Motor neuron (in vitro differentiated cells): ENCODE data around the gene NME2. TPM values are rescaled to one million over a fixed set of nuclear protein-coding genes. Genes with fewer than 3 reads are reported as not detected.
A peak's percentile ranks its signal among the peaks of the same experiment; 100 is the strongest.

Source experiments
- ATAC-seq, 8 experiments: fragments of 200-7000 bp; cut with Tn5 transposase; replicated peaks in 6 of 8; 2 replicates each; pipeline ENCODE4 v1.8.0; 2021; ENCODE audit warnings: mild to moderate bottlenecking in 8 of 8, moderate library complexity in 8 of 8
- H3K27ac ChIP-seq, 2 donors: fragments of 250-450 bp; sonication (Bioruptor Pico); 2 replicates each; pipeline ENCODE4 v1.9.0; 2021; ENCODE audit warnings: antibody characterized with exemption in 2 of 2, mild to moderate bottlenecking in 2 of 2, moderate library complexity in 1 of 2
- H3K4me1 ChIP-seq, 2 donors: fragments of 250-450 bp; sonication (Bioruptor Pico); replicated peaks in 1 of 2; 2 replicates each; pipeline ENCODE4 v1.6.1; 2021; ENCODE audit warnings: antibody characterized with exemption in 2 of 2, mild to moderate bottlenecking in 2 of 2, moderate library complexity in 1 of 2
- H3K4me3 ChIP-seq, 5 donors: fragments of 250-450 bp; sonication (Bioruptor Pico); 2 replicates each; pipeline ENCODE4 v1.9.0; 2021; ENCODE audit warnings: antibody characterized with exemption in 5 of 5, mild to moderate bottlenecking in 5 of 5, moderate library complexity in 4 of 5
- WGBS, 10 experiments: fragments of 450-650 bp; shearing (Covaris generic); methylation state at CpG; one replicate each; pipeline ENCODE4 v1.0.0; 2022; 5-methylcytosine and 5-hydroxymethylcytosine counted together
- in situ Hi-C, 9 experiments: fragments of 400-800 bp; cut with MboI; loops; one replicate each; pipeline ENCODE4 v1.15.0; 2021; ENCODE audit warnings: low sequenced_read_pairs in 9 of 9, low pct_unique_long_range_greater_than_20kb in 2 of 9; ENCODE audit not compliant: unreplicated experiment in 9 of 9
- total RNA-seq, 8 experiments: library from RNA; unstranded; fragments of 300-600 nt; gene quantifications; 2 replicates each; pipeline versions ENCODE4 v1.2.3 to v1.2.4, GENCODE V29; 2022

The NME2 gene
- total RNA-seq, 8 experiments from 2014 or later, result 352 to 700 (median 505) TPM

- 0 to 92% (median 83%) methylated on average over 1 to 2 of the region's 2 CpGs; no CpG with 5 or more reads in 3 of the 10 experiments for WGBS, 10 experiments
- H3K27ac ChIP-seq, result no peak overlapping the region
- ATAC-seq, result no peak
- in situ Hi-C loops, result no loop called here
- H3K4me3 ChIP-seq, result no peak overlapping the region
- peaks cover 0 to 3% of the 10 kb centered on the region in 2 donors for H3K4me1 ChIP-seq
Measured at GRCh38 chr17:51133365-51133764, 32.8 kb upstream of the NME2 start.

DNA sequence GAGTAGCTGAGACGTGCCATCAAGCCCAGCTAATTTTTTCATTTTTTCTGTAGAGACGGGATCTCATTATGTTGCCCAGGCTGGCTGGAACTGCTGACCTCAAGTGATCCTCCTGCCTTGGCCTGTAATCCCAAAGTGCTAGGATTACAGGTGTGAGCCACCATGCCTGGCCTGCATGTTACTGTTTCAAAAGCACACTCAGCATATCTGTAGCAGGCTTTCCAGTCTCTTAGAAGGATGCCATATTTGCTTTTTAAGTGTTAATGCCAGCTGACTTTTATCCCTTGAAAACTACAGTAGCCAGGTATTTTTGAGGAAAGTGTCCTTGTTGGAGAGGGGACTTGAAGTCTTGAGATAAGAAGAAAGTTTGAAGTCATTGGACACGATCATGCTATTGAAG, 30.3 kb upstream of the NME2 start:
- WGBS, 10 experiments, result 67 to 100% (median 92%) methylated on average over 1 to 3 of the region's 3 CpGs
- peaks cover 0 to 3% of the 10 kb centered on the region in 2 donors for H3K4me1 ChIP-seq
- in situ Hi-C loops, result no loop called here
- H3K4me3 ChIP-seq, result no peak overlapping the region
- H3K27ac ChIP-seq, result no peak overlapping the region
- ATAC-seq, result no peak

GRCh38 chr17:51142597-51142996, 23.6 kb upstream of the NME2 start:
- Histone ChIP-seq H3K4me3 (no peak overlapping the region), H3K4me1 (peaks cover 17 to 20% of the 10 kb centered on the region in 2 donors), H3K27ac (peak overlapping the region in 1 of 2 donors; percentile 30)
- in situ Hi-C loops, result no loop called here
- WGBS, 10 experiments, result 45 to 100% (median 85%) methylated on average over 1 to 2 of the region's 2 CpGs; no CpG with 5 or more reads in 2 of the 10 experiments
- peak in 1 of 8 experiments; percentile 67 for ATAC-seq

GRCh38 chr17:51144266-51145022, 21.8 kb upstream of the NME2 start:
- in situ Hi-C loops, result no loop called here
- H3K4me1 ChIP-seq, result peaks cover 17 to 20% of the 10 kb centered on the region in 2 donors
- H3K4me3 ChIP-seq, result no peak overlapping the region
- 0 to 51% (median 46%) methylated on average over 1 to 5 of the region's 6 CpGs; no CpG with 5 or more reads in 2 of the 10 experiments for WGBS, 10 experiments
- ATAC-seq, result peak in 6 of 8 experiments; percentile 58 to 95 (median 86)
- H3K27ac ChIP-seq, result peak overlapping the region in 1 of 2 donors; percentile 72

DNA sequence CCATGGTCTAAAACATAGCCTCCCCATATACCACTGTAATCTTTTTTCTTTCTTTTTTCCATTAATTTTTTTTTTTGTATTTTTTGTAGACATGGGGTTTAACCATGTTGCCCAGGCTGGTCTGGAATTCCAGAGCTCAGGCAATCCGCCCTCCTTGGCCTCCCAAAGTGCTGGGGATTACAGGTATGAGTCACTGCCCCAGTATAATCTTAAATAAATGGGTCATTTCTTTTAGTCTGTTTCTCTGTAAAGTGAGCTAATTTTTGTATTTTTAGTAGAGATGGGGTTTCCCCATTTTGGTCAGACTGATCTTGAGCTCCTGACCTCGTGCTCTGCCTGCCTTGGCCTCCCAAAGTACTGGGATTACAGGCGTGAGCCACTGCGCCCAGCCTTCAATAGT, 18.6 kb upstream of the NME2 start:
- H3K4me1 ChIP-seq, result peaks cover 15 to 18% of the 10 kb centered on the region in 2 donors
- H3K27ac ChIP-seq, result no peak overlapping the region
- peak in 1 of 8 experiments; percentile 6 for ATAC-seq
- in situ Hi-C loops, result no loop called here
- no peak overlapping the region for H3K4me3 ChIP-seq
- WGBS, 10 experiments, result 25 to 79% (median 60%) methylated on average over 1 to 4 of the region's 4 CpGs; no CpG with 5 or more reads in 2 of the 10 experiments

DNA sequence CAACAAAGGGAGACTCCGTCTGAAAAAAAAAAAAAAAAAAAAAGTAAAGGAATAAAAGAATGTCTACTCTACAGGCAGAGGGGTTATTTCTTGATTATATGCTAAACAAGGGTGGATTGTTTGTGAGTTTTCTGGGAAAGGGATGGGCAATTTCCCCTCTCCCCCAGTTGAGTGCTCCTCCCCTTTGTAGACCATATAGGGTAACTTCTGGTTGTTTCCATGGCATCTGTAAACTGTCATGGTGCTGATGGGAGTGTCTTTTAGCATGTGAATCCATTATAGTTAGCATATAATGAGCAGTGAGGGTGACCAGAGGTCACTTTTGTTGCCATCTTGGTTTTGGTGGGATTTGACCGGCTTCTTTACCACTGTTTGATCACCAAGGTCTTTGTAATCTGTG, 17.0 kb upstream of the NME2 start:
- peaks cover 9 to 14% of the 10 kb centered on the region in 2 donors for H3K4me1 ChIP-seq
- WGBS, 10 experiments, result 50 to 100% (median 100%) methylated on average over 1 to 2 of the region's 2 CpGs; no CpG with 5 or more reads in 3 of the 10 experiments
- H3K27ac ChIP-seq, result no peak overlapping the region
- peak in 1 of 8 experiments; percentile 0 for ATAC-seq
- in situ Hi-C loops, result no loop called here
- H3K4me3 ChIP-seq, result no peak overlapping the region

DNA sequence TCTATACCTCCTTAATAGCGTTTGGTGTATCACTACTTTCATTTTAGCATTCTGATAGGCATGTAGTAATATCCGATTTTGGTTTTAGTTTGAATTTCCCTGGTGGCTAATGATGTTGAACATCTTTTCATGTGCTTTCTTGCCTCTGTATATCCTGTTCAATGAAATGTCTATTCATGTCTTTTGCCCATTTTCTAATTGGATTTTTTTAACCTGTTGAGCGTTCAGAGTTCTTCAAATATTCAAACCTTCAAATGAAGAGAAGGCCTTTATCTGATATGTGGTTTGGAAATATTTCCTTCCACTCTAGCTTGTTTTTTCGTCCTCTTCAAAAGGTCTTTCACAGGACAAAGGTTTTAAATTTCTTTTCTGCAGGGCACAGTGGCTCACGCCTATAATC, 15.3 kb upstream of the NME2 start:
- Histone ChIP-seq H3K4me1 (peaks cover 8 to 14% of the 10 kb centered on the region in 2 donors), H3K27ac (no peak overlapping the region), H3K4me3 (no peak overlapping the region)
- ATAC-seq, result no peak
- in situ Hi-C loops, result loop anchor here in 2 of 9 experiments (10.0 kb wide), 1 partner anchor 146 kb away; no protein-coding TSS in a partner anchor
- 83 to 100% (median 93%) methylated on average over 1 to 5 of the region's 5 CpGs for WGBS, 10 experiments

GRCh38 chr17:51152766-51153209, 13.4 kb upstream of the NME2 start:
- Histone ChIP-seq H3K27ac (peak overlapping the region; percentile 42 to 72), H3K4me1 (peaks cover 8 to 14% of the 10 kb centered on the region in 2 donors), H3K4me3 (peak overlapping the region; percentile 27 to 72 (median 51))
- peak in 5 of 8 experiments; percentile 0 to 6 (median 2) for ATAC-seq
- 1 to 65% (median 39%) methylated on average over 4 to 8 of the region's 8 CpGs for WGBS, 10 experiments
- in situ Hi-C loops, result loop anchor here in 2 of 9 experiments (10.0 kb wide), 1 partner anchor 148 kb away; no protein-coding TSS in a partner anchor

- Histone ChIP-seq H3K4me3 (peak within 1 kb of the TSS; percentile 50 to 72 (median 58)), H3K27ac (peak within 1 kb of the TSS; percentile 77 to 84), H3K4me1 (peaks cover 8 to 14% of the 10 kb centered on the region in 2 donors)
- in situ Hi-C loops, result loop anchor here in 2 of 9 experiments (10.0 kb wide), 1 partner anchor 149 kb away; no protein-coding TSS in a partner anchor
- ATAC-seq, result peak; percentile 83 to 97 (median 92)
- WGBS, 10 experiments, result 0 to 4% (median 1%) methylated on average over 2 to 43 of the region's 60 CpGs; no CpG with 5 or more reads in 1 of the 10 experiments
Measured at GRCh38 chr17:51153210-51154072, 12.8 kb upstream of the NME2 start, which contains the start of gene NME1. Gene NME1 (plus strand): TSS chr17:51153559. CDS start chr17:51155655, 2,096 bp downstream.

GRCh38 chr17:51154176-51154575, 12.0 kb upstream of the NME2 start:
- in situ Hi-C loops, result loop anchor here in 2 of 9 experiments (10.0 kb wide), 1 partner anchor 149 kb away; no protein-coding TSS in a partner anchor
- 0 to 20% (median 0%) methylated on average over 1 to 5 of the region's 6 CpGs; no CpG with 5 or more reads in 1 of the 10 experiments for WGBS, 10 experiments

GRCh38 chr17:51155416-51155815, 10.8 kb upstream of the NME2 start:
- H3K4me3 ChIP-seq, result no peak overlapping the region
- in situ Hi-C loops, result loop anchor here in 2 of 9 experiments (10.0 kb wide), 1 partner anchor 151 kb away; no protein-coding TSS in a partner anchor
- peaks cover 8 to 14% of the 10 kb centered on the region in 2 donors for H3K4me1 ChIP-seq
- ATAC-seq, result no peak
- 73 to 100% (median 98%) methylated on average over 2 to 7 of the region's 8 CpGs; no CpG with 5 or more reads in 2 of the 10 experiments for WGBS, 10 experiments
- H3K27ac ChIP-seq, result no peak overlapping the region

More at GRCh38 chr17:51154176-51154575, 12.0 kb upstream of the NME2 start:
- Histone ChIP-seq H3K4me1 (peaks cover 8 to 14% of the 10 kb centered on the region in 2 donors), H3K27ac (peak overlapping the region; percentile 77 to 84), H3K4me3 (peak overlapping the region; percentile 50 to 72 (median 58))
- peak in 4 of 8 experiments; percentile 1 to 3 (median 2) for ATAC-seq

DNA sequence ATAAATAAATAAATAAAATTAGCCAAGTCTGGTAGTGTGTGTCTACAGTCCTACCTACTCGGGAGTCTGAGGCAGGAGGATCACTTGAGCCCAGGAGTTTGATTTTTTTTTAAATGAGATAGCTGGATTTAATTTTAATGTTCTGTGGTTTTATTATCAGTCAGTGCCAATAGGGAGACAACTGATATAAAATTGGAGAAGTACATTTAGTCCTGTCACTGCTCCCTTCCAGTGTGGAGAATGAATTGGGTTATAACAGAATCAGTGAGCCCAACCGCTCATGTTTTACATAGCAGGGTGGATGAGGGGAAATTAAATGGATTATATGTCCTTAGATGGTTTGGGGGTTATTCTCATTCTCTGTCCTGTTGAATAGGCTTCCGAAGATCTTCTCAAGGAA, 6.6 kb upstream of the NME2 start:
- Histone ChIP-seq H3K4me3 (no peak overlapping the region), H3K27ac (no peak overlapping the region), H3K4me1 (peaks cover 6 to 8% of the 10 kb centered on the region in 2 donors)
- 86 to 100% (median 100%) methylated on average over 1 to 3 of the region's 3 CpGs; no CpG with 5 or more reads in 2 of the 10 experiments for WGBS, 10 experiments
- ATAC-seq, result no peak
- in situ Hi-C loops, result loop anchor here in 2 of 9 experiments (10.0 kb wide), 1 partner anchor 155 kb away; no protein-coding TSS in a partner anchor
